SH-SY5Y (cell line): Measurements from ENCODE around the gene RPAIN.

Source experiments
- GATA2 ChIP-seq: IDR thresholded peaks from 2 replicates; pipeline ENCODE4 v1.6.1; 2011; ENCODE audit warnings: mild to moderate bottlenecking, low read depth, low read length
- GATA3 ChIP-seq: IDR thresholded peaks from 2 replicates; pipeline ENCODE4 v1.6.1; 2011; ENCODE audit warnings: low read depth, mild to moderate bottlenecking, low read length, moderate library complexity

Gene RPAIN

DNA sequence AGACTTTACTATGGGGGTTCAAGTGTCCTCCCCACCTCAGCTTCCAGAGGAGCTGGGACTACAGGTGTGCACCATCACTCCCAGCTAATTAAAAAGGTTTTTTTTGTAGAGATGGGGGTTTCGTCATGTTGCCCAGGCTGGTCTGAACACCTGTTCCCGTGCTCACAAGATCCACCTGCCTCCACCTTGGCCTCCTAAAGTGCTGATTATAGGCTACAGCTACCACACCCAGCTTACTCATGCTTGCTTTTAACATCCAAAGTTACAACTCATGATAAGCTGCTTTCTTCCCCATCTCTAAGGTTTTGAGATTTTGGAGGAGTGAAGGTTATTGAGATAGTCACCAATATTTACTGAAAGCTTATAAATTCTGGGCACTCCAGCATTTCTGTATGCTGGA lies 3.1 kb upstream of the RPAIN start:
- TF ChIP-seq GATA3 (no peak), GATA2 (no peak)

DNA sequence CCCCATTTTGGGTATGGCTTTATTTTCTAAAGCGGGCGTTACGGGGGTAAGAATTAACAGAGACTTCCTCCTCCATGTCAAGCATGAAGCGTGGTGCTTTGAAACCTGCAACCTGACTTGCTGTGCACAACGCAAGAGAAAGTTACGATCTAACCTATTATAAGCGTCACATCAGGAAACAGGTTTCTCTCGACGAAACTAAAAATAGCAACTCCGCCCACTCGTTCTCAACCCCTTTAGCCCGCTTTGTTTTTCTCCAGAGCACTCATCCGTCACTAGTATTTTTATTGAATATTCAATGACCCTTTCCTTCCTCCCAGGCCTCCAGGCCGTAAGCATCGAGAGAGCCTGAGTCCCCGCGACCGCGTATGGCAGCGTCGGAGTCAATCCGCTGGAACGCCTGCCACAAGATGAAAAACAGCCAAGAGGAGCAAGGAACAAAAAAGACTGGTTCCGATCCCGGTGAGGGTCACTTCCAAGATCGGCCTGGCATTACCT lies 1.1 kb upstream of the RPAIN start:
- TF ChIP-seq GATA3 (no peak), GATA2 (no peak)

DNA sequence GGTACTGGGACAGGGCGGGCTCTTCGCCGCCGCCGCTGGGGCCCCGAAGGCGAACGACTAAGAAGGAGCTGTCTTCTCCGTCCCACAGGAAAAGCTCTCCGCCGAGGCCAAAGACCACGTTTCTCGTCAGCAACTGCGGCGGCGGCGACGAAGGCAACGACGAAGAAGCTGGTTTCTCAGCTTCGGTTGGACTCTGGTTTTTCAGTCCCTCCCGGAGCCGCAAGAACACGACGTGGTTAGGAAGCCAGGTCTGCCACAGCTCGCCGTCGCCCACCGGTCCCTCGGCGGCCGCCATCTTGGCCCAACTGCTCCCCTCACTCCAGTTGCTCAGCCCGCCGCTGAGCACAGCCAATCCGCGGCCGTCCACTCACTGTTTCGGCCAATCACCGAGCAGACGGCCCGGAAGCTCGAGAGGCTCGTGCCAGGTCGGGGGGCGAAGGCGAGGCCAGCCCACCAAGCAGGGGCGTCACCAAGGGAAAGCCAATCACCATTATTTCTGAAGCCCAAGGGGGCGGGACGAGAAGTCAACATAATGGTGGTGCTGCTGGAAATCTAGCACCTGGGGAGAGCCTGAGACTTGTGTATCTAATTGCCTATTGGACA lies 525 bp upstream of the RPAIN start, which contains the start of gene NUP88:
Gene NUP88 (minus strand): TSS at position 307 of the 603 bp plus-strand sequence. CDS start 12 bp downstream, at position 295.
- no peak for TF ChIP-seq GATA3
- TF ChIP-seq GATA2: no peak

DNA sequence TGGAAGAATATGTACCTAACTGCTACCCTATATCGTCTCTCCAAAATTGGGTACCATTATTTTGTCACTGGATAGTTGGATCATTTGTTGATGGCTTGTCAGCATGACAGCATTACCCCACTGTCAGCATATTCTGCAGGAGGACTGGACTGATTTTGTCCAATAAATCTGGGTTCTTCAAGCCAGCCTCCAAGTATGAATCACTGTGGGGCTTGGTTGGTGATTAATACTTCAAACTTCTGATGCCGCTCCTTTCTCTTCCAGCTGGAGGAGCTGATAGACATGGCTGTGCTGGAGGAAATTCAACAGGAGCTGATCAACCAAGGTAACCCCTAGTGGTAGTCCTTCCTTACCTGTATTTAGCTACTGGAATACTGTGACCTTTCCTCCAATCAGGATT lies 2.5 kb downstream of the RPAIN start:
- TF ChIP-seq GATA2 (no peak), GATA3 (no peak)

DNA sequence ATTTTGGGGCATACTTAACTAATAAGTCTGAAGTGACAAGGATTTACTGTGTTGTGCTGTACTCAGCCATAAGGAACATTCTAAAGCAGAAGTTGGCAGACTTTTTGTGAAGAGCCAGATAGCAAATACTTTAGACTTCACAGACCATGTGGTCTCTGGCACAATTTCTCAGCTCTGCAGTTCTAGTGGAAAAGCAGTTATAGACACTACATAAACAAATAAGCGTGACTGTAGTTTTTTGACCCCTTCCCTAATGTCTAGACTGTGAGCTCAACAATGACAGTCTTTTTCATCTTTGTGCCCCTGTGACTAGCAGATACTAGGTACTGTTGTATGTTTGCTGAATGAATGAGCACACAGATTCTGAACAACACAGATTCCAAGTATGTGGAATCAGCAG lies 4.9 kb downstream of the RPAIN start:
- TF ChIP-seq GATA2: no peak
- TF ChIP-seq GATA3: no peak

DNA sequence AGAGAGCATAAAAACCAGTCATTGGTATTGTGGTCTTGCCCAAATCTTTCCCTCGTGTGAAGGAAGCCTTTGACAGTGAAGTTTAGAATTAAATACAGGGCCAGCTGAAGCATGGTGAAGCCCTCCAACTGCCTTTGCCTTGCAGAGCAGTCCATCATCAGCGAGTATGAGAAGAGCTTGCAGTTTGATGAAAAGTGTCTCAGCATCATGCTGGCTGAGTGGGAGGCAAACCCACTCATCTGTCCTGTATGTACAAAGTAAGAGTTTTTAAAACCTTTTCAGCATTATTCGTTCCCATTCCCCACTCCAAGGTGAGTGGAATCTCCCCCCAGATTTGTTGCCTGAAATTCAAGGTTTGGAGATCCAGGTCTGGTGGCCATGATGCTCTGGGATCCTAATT lies 5.8 kb downstream of the RPAIN start:
- TF ChIP-seq GATA2: no peak
- TF ChIP-seq GATA3: no peak

DNA sequence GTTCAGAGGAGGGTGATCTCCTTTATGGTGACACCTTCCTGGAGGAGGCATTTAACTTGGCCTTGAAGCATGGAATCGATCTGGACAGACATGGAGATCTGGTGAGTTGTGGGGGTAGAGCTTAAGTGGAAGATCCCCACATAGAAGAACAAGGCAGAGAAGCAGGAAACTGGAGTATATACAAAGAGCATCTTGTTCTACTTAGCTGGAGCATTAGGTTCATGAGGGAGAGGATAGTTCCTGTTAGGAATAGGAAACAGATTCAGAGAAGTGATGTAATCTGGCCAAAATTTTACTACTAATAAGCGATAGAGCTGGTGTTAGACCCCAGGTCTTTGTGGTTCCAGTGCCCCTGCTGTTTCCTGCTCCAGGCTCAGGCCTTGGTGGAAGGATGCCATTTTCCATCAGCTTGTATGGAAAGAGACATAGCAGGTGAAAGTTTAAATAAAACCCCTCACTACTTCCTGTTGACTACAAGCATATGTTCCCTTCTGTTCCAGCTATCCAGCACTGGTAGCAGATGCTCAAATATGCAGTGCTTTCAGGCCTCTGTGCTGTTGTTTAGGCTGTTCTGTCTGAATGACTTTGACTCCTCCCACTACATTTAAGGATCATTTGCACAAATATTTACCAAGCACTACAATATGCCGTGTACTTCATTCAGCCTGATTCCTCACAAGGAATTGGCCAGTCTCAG lies 9.4 kb downstream of the RPAIN start:
- TF ChIP-seq GATA2 (no peak), GATA3 (no peak)

DNA sequence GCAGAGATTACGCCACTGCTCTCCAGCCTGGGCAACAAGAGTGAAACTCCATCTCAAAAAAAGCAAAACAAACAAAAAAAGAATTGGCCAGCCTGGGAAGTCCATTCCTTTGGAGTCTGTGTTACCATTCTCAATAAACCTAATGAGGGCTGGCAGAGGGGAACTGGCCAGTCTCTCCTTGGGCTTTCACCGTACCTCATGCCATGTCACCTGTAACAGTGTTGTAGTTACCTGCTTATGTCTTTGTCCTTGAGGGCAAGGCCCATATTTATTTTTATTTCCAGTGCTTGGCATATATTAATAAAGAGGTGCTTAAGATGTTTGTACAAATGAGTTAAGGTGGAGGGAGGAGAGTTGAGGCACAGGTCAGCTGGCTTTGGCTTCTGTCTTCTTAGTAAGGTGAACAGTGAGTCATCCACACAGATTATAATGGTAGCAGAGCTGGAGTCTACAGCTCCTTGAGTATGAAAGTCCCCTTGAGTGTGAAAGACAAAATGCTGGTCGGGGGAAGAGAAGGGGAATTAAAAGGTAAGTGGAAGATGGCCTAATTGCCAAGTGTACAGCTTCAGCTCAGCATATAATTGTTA lies 10.5 kb downstream of the RPAIN start:
- TF ChIP-seq GATA2: no peak
- no peak for TF ChIP-seq GATA3

DNA sequence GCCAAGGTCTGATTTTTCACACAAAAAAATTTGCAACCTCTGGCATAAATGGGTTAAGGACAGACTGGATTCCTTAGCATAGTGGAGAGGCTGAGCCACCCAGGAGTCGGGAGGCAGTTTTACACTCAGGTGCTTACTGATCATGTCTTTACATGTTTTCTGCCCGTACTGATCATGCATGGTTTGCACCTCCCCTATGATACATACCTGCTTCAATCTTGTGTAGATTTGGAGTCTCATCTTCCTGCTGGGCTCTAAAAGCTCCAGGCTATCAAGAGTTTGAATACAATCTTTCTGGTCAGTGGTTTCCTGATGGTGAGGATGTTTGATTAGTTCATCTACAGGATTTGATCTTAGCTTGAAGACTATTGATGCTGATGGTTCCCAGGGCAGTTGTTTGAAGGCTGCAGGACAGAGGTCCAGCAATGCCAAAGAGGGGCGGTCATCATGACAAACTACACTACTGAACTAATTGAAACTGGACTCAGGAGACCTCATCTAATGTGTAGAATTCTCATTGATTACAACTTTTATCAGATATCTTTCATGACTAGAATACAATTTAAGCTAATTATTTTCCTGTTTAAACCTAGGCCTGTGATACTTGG lies 12.1 kb downstream of the RPAIN start:
- TF ChIP-seq GATA3: no peak
- TF ChIP-seq GATA2: no peak

DNA sequence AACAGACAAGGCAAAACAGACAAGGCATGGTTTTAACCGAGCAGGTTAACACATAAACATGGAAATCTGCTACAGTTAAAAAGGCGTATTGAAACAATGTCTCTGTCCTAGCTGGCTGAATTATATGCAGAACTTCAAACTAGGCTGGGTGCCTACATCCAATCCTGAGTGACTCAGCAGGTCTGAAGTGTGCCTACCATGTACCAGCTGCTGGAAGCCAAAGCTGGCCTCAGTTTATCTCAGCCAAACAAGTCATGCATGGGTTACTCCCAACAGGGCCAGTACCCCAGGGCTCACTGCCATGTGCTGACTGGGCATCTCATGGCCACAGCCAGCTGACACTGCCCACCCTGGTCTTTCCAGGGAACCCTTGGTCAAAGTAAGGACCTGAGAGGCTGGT lies 15.0 kb downstream of the RPAIN start:
- TF ChIP-seq GATA2 (no peak), GATA3 (no peak)

DNA sequence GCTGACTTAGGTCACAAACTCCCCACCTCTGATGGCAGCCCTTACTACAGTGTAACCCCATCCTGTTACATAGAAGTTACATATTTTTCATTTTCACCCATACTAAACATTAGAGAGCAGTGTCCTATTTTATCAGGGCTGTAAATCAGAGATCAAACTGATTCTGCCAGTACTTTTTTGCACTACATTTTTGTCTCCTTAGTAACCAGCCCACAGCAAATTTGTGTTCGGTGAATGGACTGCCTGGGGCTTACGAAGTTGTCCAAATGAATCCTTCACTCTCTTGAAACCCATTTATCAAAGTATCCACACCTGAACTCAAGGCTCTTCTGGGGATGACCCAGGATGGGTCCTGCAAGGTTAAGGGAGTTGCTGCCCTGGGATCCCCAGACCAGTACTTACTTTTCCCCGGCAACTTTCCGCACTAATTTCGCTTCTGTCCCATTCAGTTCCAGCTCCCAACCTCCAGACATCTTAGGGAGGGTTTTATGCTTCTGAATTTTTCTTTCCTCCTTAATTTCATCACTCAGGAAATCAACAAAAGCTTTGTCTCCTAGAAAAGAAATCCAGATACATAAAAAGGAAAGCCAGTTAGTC lies 17.8 kb downstream of the RPAIN start:
- no peak for TF ChIP-seq GATA2
- TF ChIP-seq GATA3: no peak

DNA sequence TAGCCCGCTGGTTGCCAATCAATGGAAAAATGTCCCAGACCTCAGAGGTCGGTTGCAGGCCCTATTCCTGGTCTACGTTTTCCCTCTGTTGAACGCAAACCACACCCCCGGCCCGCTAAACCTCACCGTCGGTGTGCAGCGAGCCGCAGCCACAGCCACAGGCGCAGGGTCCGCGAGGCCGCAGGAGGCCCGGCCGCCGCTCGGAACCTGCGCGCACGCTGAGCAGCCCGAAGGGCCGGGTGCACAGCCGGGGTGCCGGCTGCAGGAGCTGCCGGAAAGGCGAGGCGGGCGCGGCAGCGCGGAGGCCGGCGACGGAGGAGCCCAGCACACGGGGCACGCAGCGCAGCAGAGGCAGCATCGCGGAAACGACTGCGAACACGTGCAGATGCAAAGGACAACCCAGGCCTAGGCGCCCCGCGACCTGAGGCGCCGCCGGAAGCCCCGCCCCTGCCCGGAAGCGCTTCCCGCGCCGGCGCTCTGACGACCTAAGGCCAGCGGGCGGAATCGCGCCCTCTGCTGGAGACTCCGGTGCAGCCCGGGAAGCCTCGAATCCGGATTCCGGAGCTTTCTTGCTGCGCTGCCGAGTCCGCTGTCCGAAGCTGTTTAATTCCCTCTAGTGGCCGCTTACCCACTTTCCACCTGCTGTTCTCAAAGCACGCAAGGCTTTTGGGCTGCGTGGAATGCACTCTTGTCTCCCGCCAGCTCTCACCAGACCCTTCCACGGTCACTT lies 18.9 kb downstream of the RPAIN start, which contains the start of gene C1QBP:
Gene C1QBP (minus strand): TSS at position 440 of the 730 bp plus-strand sequence. CDS start 82 bp downstream, at position 358.
- TF ChIP-seq GATA3 (no peak), GATA2 (no peak)

DNA sequence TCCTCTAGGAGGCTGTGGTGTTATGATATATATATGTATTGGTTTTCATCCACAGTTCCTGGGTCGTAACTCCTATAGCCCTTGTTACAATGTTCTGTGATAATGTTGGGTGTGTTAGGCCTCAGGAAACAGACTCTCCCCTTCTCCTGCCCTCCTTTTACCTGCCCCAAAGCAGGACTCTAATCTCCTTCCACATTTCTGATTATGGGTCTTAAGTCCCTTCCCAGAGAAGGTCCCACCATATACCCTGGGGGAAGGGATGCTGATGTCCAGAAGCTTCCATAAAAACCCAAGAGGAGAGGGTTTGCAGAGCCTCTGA lies 19.4 kb downstream of the RPAIN start:
- TF ChIP-seq GATA3: no peak
- TF ChIP-seq GATA2: no peak
